ENCODE results near the gene MMEL1.

Gene MMEL1

GRCh38 chr1:2642560-2643413 is 10.0 kb upstream of the MMEL1 start:
- no peak for FAIRE-seq

DNA sequence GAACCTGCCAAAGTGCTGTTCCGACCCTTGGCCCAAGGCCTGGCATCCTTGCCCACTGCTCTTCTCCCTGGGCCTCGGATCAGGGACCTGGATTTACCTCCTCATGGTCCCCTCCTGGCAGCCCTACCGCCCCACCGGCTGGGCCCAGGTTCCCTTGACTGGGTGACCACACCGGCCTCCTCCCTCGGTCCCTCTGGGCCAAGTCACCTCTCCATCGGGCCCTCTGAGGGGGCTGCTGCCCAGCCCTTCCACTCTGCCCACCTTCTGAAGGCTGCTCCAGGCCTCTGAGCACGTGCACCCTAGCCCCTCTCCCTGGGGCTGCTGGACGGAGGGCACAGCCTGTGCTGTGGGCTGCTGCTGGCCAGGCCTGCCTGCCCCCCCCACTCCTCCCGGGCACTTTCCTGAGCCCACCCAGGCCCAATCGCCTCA is 9.3 kb upstream of the MMEL1 start:
- FAIRE-seq: no peak

DNA sequence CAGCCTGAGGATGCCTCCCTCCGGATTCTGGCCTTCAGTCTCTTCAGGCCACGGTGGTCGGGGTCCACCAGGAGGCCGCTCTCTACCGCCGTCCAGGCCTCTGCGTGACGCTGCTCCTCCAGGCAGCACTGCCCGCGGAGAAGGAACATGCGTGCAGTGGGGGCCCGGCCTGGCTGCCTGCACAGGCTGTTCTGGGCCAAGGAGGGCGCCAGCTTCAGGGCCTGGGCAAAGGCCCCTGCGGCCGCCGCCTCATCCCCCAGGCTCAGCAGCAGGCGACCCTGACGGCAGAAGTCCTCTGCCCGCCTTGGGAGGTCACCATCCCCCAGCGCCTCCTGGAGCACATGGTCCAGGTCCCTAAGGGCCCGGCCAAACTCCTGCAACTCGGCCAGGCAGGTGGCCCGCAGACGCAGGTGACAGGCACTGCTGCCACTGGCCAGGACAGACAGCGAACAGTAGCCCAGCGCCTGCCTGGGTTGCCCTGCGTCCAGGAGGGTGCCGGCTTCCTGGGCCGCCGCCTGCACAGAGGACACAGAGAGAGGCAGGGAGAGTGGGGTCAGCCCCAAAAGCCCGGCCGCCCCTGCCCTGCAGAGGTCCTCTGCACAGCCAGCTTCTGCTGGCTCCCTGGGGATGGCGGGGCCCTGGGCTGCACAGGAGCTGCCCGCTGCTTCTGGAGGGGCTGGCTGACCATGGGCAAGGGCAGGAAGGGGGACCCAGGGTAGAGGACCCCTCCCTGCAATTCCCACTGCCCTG is 8.7 kb upstream of the MMEL1 start:
- no peak for FAIRE-seq

- no peak for FAIRE-seq
These were observed 7.8 kb upstream of the MMEL1 start for GRCh38 chr1:2640626-2641025.

GRCh38 chr1:2639607-2640521 is 7.0 kb upstream of the MMEL1 start:
- no peak for FAIRE-seq

GRCh38 chr1:2639203-2639602 is 6.4 kb upstream of the MMEL1 start:
- FAIRE-seq: no peak

GRCh38 chr1:2638466-2639115 is 5.8 kb upstream of the MMEL1 start:
- FAIRE-seq: no peak

DNA sequence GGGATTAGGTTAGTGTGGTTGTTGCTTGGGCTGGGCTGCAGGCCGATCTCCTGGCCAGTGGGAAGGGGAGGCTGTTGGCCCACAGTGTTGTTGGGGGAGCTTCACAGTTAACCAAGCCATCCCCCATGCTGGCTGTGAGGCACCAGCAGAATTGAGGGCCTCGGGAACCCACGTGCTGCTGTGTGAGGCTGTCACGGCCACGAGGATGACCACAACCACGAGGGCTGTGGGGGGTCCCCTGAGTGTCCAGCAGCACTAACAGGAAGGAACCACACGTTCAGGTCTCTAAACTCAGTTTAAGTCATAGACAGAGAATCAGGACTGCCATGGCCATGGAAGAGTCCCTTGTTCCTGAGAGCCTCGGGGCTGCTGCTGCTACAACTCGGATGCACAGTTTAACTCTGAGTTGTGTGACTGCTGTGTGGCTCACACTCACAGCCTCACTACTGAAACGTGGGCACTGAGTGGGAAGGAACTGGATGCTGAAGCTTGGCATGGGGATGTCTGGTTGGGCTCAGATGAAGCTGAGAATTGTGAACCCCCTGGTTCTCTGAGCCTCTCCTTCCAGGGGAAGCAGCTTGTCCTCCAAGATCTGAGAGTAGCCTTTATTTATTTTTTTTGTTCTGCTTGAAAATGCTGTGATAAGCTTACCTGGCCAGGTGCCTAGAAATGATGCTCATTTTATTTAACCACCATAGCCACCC is 4.8 kb upstream of the MMEL1 start:
- no peak for FAIRE-seq

DNA sequence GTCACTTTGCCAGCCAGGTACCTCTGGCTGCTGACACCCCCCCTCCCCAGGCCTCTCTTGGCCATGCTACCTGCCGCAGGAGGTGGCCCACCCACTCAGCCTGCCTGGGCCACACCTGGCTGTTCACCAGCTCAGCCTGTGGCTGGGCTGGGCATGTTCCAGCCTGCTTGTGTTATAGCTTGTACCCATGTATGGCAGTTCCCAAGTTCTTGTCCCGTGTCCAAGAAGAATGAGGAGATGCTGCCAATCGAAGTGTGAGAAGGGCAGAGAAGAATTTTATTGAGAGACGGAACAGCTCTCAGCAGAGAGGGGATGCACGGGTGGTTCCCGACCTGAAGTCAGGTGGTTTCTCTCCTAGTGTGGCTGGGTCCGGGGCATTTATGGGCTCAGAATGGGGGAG is 3.9 kb upstream of the MMEL1 start:
- FAIRE-seq: no peak

GRCh38 chr1:2635361-2636010 is 2.7 kb upstream of the MMEL1 start:
- no peak for FAIRE-seq

DNA sequence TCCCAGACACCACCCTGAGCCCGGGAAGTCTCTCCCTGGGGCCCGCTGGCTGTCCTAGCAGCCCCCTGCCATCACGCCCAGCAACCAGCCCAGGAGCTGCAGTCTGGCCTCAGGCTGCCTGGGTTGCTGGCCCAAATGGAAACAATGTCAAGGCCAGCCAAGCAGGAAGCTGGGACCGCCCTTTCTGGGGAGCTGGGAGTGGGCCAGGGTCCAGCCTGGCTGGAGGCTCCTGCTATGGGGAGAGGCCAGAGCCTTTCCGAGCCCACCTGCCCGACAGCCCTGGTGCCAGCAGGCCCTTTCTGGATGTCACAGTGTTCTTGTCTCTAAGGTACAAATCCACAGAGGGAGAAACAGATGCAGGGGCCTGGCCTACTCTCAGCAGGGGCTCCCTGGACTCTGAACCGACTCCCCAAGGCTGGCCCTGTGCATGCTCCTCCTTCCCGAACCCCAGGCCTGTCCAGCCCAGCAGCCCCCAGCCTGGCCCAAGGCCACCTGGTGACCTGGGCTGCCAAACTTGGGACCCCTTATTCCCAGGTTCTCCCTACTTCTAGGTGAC is 1.2 kb upstream of the MMEL1 start:
- no peak for FAIRE-seq

GRCh38 chr1:2633366-2633935 is 635 bp upstream of the MMEL1 start:
- FAIRE-seq: no peak

GRCh38 chr1:2632051-2632430 is 775 bp downstream of the MMEL1 start:
- FAIRE-seq: no peak

DNA sequence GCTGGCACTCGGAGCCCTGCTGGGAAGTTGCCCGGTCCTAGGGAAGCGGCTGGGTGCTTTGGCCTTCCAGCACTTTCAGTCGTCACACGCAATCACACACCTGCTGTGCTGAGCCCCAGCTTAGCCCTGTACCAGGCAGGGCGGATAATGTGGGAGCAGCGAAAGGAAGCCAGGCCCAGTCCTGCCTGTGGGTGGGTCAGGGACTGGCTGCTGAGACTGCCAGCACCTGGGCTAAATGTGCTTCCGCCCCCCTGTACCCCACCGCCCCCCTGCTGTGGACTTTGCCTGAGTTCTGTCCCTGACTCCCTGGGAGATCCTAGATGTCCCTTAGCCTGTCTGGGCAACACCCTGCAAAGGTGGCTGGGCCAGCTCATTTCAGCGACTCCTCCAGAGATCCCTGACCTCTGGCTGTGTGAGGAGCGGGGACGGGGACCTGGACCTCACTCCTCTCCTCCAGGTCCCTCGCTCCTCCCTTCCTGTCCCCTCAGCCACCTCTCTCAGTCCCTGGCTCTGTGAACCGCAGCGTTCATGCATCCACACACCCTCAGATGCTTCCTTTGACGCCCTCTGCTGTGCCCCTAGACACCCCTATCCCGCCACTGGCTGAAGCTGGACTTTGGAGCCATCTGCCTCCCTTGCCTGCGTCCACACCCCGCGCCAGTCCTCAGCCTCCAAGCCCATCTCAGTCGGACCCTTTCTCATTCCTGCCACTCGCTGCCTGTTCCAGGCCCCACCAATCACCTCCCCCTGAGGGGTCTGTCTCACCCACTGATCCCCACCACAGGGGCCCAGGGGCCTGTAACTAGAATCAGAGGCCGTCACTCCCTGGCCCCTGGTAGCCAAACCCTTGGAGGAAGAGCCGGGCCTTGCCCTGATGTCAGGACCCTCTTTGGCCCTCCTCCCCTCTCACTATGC is 1.4 kb downstream of the MMEL1 start:
- FAIRE-seq: no peak

- FAIRE-seq: no peak
These were observed 2.2 kb downstream of the MMEL1 start for GRCh38 chr1:2630498-2631135.

- no peak for FAIRE-seq
These were observed 3.0 kb downstream of the MMEL1 start for GRCh38 chr1:2629627-2630497.

DNA sequence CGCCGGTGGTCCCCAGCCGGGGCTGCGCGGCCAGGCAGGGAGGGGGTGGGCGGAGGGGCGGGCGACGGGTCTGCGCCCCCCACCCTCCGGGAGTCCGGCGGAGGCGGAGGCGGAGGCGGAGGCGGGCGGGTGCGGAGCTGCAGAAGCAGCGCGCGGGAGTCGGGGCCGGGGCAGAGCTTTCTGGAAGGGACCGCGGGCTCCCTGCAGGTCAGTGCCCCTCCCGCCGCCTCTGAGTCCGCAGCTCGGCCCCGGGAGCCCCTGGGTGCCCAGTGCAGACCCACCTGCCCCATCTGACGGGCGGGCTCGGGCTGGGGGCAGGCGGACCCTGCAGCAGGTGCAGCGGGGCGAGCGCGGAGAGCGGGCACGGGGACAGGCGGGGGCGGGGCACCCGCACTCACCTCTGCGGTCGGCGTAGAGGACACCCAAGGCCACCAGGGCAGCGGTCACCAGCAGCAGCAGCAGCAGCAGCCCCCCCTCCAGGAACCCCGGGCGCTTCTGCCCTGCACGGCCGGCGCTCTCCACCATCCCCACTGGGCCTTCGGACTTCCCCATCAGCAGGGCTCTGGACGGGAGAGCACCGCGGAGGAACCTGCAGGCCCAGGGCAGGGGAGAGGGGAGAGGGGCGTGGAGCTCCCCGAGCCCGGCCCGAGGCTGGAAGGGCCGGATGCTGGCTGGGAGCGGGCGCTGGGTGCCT is 3.7 kb downstream of the MMEL1 start:
- FAIRE-seq: no peak
